Stimulated activated CD4-positive, alpha-beta T cell treated with anti-CD3 and anti-CD28 coated beads, TNF-alpha, amount 100 ng/mL, for 1 hour (primary cell): ENCODE data around the gene ZNF275.
"Not testable (repeated sequence)": the region's sequence is repeated elsewhere in the genome, so short reads cannot be mapped to it uniquely, and the experiment has no call there.

Experiments used
- DNase-seq, 3 donors: peaks; one replicate each; pipeline ENCODE4 v3.0.0-alpha.2; 2020; ENCODE audit warnings: low read depth in 3 of 3, low spot score in 1 of 3

Gene ZNF275

GRCh38 chrX:153357877-153358276 lies 23.9 kb downstream of the ZNF275 start:
- DNase-seq, result no peak

GRCh38 chrX:153361781-153362397 lies 27.9 kb downstream of the ZNF275 start:
- no peak for DNase-seq

- DNase-seq, result no peak
These were observed 31.7 kb downstream of the ZNF275 start for GRCh38 chrX:153365670-153366069.

- no peak for DNase-seq
These were observed 32.2 kb downstream of the ZNF275 start for GRCh38 chrX:153366119-153366518.

GRCh38 chrX:153366878-153367538 lies 33.1 kb downstream of the ZNF275 start:
- DNase-seq, result no peak

GRCh38 chrX:153370293-153371055 lies 36.5 kb downstream of the ZNF275 start:
- no peak for DNase-seq

GRCh38 chrX:153371256-153371655 lies 37.3 kb downstream of the ZNF275 start:
- DNase-seq, result no peak

- no peak for DNase-seq
These were observed 39.0 kb downstream of the ZNF275 start for GRCh38 chrX:153372949-153373348.

GRCh38 chrX:153374426-153374825 lies 40.5 kb downstream of the ZNF275 start:
- DNase-seq, result no peak

GRCh38 chrX:153375571-153375970 lies 41.6 kb downstream of the ZNF275 start:
- no peak for DNase-seq

- DNase-seq, result no peak
These were observed 43.8 kb downstream of the ZNF275 start for GRCh38 chrX:153377727-153378126.

- no peak for DNase-seq
These were observed 44.7 kb downstream of the ZNF275 start for GRCh38 chrX:153378607-153379006.

GRCh38 chrX:153379508-153379907 lies 45.6 kb downstream of the ZNF275 start:
- DNase-seq, result no peak

GRCh38 chrX:153379971-153380581 lies 46.1 kb downstream of the ZNF275 start:
- no peak for DNase-seq

GRCh38 chrX:153380691-153381090 lies 46.7 kb downstream of the ZNF275 start:
- DNase-seq, result no peak

GRCh38 chrX:153381684-153382532 lies 48.0 kb downstream of the ZNF275 start:
- DNase-seq, result no peak

- no peak for DNase-seq
These were observed 48.9 kb downstream of the ZNF275 start for GRCh38 chrX:153382563-153383482.

- DNase-seq, result no peak
These were observed 50.4 kb downstream of the ZNF275 start for GRCh38 chrX:153384390-153384789.

GRCh38 chrX:153384973-153385372 lies 51.0 kb downstream of the ZNF275 start:
- DNase-seq, result not testable (repeated sequence)

GRCh38 chrX:153386097-153386496 lies 52.1 kb downstream of the ZNF275 start:
- DNase-seq, result no peak
